Hematopoietic multipotent progenitor cell treated with erythropoietin and hydrocortisone succinate and interleukin-3 and kit ligand, for 15 days (in vitro differentiated cells): ENCODE data around the gene PRIMPOL.
"Not testable (repeated sequence)": the region's sequence is repeated elsewhere in the genome, so short reads cannot be mapped to it uniquely, and the experiment has no call there.

Experiments used
- DNase-seq: peaks from one replicate; pipeline ENCODE4 v3.0.0-alpha.2; 2015; ENCODE audit warnings: low spot score

Gene PRIMPOL

DNA sequence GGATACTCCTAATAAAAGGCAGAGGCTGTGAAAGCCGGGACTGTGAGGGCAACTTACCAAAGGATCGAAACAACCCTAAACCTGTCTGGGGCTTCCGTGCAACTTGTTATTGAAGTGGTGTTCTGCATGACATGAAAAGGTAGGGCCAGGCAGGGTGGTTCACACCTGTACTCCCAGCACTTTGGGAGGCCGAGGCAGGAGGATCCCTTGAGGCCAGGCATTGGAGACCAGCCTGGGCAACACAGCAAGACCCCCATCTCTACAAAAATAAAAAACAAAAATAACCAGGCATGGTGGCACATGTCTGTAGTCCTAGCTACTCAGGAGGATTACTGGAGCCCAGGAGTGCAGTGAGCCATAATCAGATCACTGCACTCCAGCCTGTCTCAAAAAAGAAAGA is 12.6 kb upstream of the PRIMPOL start:
- no peak for DNase-seq

DNA sequence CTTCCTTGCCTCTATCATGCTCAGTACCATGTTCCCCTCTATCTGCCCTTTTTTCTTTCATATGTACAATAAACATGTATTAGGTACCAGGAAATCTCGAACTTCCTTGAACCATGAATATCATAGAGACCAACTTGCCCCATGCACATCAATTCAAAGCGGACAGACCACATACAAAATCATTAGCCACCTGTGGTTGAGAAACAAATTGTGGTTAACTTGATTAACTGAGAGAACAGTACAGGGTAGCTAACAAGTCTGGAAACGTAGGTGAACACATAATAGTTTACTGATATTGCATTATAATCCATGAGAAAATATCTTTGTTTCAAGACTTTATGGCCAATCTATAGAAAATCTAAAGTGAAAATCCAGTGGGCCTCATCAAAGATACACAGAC is 8.5 kb upstream of the PRIMPOL start:
- no peak for DNase-seq

DNA sequence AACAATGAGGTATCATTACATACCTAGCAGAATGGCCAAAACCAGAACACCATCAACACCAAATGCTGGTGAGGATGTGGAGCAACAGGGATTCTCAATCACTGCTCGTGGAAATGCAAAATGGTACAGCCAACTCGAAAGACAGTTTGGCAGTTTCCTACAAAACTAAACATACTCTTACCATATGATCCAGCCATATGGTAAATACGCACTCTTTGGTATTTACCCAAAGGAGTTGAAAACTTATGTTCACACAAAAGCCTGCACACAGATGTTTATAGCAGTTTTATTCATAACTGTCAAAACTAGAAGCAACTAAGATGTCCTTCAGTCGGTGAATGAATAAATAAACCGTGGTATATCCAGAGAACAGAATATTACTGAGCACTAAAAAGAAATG is 8.1 kb upstream of the PRIMPOL start:
- no peak for DNase-seq

DNA sequence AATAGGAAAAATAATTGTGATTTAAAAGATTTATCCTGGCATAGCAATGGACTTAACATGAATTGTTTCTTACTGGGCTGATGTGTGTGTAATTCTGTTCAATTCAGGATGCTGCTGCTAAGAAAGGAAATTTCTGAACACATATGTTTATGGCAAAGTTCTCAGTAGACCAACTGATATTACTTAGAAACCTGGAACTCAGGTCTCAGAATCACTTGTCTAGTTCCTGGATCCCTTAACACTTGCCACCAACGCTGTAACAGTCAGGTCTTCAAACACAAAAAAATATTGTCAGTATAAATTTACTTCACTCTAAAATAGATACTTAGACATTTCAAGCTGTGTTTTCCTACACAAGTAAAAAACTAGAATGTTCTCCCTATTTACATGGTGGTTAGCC is 5.8 kb upstream of the PRIMPOL start:
- DNase-seq, result no peak

DNA sequence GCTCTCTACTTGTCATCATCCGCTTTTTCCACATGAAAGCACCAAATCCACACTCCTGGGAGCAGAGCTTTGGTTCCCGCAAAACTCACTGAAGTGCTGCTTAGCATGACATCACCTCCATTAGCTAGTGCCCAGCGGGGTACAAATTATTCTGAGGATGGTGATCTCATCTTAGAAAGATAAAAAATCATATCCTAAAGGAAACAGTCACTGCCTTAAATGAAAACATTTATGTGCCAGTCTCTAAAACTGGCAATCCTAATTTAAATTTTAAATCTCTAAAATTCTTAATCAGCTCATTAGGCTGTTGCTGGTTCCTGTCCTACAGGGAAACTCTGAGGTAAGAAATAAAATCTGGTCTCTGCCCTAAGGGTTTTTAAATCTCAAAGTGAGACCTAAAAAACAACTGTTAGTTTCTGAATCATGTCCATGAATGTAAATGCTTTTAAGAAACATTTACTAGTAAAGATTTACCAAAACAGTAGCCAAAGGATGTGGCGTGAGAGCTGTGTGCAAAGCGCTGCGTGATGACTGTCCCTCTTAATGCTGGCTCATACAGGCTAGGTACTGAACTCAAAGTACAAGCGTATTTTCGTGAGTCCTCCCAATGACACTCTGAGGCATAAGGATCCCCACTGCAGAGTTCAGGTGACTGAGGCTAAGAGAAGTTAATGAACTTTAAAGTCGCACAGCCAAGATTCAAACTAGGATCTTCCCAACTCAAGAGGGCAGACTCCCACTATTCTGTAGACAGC is 4.8 kb upstream of the PRIMPOL start:
- DNase-seq, result no peak

DNA sequence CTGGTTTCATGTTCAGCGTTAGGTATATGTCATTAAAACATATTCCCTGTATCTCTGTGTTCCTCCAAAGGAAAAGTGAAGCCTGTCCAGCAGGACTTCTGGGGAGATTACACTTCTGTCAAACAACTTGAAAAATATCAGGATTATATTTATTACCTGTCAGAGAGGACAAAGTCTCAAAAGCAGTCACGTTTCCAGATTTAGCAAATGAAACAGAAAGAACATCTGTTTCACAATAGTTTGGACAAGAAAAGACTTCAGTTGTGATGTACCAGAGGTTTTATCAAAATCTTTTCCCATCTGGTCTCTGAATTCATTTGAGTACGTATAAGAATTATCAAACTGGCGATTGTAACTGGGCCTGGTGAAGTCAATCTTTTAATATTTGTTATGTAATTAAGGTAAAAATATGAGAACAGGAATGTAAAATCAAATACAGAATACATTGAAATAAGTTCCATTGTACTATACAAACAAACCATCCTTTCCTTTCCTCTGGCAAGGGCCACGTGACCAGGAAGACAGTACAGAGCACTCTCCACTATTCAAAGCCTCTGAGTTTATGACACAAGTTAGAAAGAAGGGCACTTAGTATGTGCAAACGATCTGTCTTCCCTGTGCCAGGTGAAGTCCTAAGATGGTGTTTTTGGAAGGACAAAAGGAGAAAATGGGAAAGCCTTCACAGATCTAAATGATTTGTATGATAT is 3.5 kb upstream of the PRIMPOL start:
- DNase-seq, result no peak

DNA sequence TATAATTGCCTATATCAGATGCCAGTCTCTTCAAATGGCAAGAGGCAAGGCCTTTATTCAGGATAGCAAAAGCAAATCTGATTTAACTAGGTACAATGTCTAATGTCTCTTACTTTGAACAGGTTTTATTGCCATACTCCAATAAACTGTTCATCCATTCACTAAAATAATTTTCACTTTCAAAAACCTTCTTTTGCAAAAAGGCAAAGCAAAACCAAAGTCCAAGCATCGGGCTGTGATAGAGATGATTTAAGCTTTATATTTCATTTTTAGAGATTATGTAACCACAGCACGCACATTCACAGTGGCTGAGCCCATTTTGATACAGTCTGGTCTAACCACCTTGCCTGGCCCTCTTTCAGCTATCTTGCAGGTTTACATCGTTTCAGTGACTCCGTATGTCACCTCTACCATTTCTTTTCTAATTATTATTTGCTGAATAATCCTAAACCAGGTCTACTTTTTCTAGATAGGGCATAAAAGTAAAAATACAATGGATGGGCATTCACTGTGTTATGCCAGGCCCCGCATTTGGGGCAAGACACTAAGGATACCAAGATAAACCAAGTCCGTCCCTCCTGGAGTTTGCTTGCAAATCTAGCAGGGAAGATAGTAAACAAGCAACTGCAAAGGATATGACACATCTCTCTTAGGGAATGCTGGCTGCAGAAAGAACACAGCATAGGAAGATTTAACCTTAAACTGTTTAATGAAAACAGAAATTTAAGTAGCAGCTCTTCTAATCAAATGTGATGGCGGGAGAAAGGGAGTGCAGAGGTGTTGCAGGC is 2.1 kb upstream of the PRIMPOL start:
- DNase-seq, result no peak

DNA sequence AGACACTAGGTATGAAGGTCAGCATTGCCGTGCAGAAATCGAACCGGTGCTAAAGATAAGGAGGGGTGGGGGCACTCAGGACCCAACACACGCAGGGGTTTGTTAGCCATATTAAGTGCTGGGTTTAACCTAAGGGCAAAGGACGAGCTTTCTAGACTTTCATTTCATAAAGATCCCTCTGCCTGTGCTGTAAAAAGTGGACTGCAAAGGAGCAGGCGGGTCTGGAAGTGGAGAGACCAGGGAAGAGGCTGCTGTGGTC is 1.6 kb upstream of the PRIMPOL start:
- DNase-seq, result no peak

DNA sequence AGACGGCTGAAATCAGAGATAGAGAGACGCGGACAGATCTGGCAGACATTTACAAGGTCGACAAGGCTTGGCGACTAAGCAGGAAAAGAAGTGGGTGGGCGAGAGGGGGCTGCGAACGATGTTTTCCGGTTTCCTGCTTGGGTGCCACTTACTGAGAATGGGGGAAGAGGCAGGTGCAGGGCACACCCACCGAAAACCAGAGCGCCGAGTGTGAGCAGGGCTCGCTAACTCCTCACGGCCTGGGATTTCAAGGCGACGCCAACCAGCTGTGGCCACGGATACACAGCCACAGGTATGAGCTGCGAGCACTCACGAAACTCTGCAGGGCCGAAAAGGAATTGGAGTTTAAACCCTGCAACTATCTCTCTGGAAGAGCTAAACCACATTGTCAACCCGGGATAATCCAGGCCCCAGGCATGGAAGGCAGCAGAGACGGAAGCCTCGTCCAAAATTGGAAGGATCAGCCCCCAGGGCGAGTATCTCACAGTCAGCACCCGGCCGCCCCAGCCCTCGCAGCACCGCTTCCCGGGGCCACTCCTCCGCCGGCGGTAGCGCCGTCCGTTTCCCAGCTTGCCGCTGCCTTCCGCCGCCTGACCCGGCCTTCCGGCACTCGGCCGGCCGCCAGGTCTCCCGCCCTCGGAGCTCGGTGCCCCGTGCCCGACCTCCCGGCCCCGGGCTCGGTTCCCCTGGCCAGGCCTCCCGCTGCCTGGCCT is 1.1 kb upstream of the PRIMPOL start:
- DNase-seq, result peak; percentile 50

DNA sequence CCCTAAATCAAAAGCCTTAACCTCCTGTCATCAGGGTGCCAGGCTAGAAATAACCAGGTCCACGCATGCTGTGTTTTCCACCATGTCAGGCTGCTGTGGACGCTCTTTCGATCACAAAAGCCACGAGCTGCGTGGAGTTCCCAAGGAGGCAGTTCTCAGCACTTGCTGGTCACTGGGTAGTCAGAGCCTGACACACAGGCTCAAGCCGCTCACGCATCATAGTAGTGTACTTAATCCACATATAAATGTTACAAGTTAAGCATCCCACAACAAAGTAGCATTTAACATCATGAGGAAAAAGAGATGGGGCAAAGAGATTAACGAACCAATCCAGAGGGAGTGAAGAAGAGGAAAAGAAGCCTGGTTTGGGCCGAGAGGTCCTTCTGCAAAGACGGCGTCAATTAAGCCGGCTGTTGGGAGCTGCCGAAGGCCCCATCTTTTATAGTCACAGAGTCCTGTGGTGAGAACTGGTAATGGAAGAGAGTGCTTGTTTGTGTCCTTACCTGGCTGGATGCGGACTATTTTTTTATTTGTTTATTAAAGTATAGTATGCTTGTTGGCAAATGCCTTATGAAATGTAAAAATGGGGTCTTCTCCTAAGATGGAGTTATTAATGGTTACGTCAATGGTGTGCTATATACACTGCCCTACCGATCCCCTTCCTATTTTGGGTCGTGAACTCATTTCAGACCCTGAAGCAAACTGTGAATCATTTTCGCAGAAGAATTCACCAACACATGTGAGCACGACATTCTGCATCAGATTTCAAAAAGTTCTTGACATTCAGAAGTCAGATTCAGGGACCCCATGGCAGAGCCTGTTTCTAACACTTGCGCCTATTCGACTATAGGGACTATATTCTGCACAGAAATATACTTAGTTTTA is 675 bp downstream of the PRIMPOL start:
- DNase-seq, result peak; percentile 29

DNA sequence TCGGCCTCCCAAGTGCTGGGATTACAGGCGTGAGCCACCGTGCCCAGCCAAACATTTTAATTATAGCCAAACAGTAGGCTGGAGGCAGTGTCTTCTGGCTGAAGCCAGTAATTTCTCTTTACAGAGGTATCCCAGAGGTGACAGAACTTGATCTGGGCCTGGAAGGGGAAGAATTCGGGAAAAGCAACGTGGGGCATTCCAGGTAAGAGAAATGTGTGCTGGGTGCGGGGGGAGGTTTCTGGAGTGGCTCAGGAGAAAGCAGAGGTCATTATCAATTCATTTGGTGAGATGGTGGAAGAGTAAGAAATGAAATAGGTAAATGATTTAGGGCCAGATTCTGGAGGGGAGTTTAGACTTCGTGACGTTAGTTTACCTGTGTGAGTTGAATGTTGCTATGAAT is 2.4 kb downstream of the PRIMPOL start:
- no peak for DNase-seq

DNA sequence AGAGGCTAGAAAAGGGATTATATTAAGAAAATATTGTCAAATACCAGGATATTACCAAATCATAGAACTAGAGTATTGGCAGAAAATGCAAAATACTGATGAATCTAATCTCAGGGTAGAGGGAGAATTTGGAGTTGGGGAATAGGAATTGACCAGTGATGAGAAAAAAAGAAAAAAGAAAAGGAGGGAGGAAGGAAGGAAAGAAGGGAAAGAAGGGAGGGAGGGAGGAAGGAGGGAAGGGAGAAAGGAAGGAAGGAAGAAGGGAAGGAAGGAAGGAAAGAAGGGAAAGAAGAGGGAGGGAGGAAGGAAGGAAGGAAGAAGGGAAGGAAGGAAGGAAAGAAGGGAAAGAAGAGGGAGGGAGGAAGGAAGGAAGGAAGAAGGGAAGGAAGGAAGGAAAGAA is 3.1 kb downstream of the PRIMPOL start:
- not testable (repeated sequence) for DNase-seq

DNA sequence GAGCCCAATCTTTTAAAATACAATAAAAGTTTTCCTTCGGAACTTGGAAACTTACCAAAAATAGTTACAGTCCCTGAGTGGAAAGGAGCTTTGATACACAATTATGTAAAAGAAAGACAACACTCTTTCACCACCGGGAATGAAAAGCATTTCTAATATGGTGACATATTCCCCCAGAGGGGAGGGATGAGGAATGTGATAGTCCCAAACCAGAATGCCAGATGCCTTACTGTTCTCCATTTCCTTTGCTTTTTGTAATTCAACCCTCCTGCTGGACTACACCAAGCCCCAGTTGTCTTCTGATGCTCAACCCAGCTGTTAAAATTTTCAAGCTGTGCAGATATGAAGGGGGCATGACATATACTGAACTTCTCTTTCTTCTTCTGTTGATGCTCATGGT is 4.1 kb downstream of the PRIMPOL start:
- DNase-seq, result no peak

DNA sequence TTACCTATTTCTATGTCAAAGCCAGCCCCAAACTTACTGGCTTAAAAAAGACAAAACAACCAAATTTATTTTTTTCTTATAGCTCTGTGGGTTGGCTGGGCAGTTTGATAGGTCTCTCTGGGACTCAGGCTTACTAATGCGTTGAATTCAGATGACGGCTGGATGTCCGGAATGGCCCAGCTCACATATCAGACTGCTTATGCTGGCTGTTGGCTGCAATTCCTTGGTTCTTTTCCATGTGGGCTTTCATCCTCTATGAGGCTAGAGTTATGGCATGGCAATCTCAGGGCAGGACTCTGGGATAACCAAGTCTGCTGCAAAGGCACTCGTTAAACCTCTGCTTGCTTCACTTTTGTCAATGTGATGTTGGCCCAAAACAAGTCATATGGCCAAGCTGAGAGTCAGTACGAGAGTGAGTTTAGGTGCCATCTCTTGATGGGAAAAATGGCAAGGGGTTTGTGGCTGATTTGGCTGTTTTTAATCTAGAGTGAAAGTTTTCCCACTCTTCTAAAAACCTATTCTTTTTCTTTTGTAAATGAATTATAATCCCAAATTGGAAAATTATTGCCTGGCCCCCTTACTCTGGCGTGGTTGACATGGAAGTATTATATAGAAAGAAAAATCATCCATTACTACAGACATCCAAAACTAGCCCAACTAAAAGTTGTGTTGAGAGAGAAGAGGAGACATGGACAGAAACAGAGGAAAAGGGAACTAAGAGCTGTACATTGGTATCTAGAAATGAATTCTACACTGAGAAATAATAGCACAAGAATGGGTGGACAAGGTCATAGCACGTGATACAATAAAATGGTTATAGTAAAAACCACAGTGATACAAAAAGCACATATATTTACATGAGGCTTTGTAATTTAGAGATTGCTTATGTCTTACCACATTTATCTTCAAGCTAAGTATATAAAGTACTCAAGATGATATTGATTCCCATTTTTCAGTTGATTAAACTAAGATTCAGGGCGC is 6.6 kb downstream of the PRIMPOL start:
- DNase-seq, result no peak

DNA sequence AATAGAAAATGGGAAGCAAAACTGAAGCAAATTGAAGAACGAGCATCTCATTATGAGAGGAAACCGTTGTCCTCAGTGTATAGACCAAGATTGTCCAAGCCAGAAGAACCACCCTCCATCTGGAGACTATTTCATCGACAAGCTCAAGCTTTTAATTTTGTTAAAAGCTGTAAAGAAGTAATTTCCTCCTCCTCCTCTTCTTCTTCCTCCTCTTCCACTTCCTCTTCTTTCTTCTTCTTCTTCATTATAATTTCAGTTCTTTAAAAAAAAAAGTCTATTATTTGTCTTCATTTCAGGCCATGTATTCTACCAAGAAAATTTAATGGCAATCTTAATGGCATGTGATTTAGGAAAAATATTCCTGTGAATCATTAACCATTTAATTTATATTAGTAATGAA is 7.6 kb downstream of the PRIMPOL start:
- no peak for DNase-seq

DNA sequence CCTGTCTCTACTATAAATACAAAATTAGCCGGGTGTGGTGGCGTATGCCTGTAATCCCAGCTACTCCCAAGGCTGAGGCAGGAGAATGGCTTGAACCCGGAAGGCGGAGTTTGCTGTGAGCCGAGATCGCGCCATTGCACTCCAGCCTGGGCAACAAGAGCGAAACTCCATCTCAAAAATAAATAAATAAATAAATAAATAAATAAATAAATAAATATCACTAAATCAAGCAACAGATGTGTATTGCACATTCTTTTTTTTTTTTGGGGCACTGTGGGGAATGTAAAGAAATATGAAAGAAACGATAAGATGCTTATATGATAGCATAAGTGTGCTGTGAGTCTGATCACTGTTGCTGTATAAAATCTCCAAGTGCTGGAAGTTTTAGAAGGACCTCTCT is 8.3 kb downstream of the PRIMPOL start:
- DNase-seq, result not testable (repeated sequence)

DNA sequence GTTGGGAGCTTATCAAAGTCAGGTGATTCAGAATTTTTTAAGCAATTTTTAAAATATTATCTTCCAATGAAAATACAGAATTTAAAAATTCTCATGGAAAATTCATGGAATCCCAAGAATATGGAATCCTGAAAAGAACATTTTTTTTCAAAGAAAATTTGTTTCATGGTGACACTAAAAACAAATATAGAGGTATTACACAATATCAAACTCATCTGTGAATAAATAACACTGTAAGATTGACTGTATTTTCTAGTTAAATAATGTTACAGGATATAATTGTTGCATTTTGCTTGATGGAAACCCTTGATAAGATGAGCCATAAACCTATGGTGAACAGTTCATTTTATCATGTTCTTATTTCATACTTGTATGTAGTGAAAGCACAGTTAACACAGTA is 11.4 kb downstream of the PRIMPOL start:
- no peak for DNase-seq

DNA sequence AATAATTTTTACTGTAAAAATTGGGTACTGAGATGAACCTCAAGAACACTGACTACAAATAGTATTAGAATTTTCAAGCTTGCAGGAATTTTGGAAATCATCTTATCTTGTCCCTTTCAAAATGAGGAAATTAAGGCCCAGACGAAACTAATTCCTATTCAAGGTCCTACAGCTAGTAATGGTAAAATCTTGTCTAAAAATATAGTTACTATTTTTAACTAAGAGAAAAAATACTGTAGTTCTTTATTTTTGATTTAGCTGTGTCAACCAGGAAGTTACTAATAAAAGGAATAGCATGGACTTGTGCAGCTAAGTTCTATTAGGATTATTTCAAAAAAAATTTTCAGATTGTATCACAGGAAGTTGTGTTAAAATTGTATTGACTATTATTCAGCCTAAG is 12.7 kb downstream of the PRIMPOL start:
- no peak for DNase-seq

DNA sequence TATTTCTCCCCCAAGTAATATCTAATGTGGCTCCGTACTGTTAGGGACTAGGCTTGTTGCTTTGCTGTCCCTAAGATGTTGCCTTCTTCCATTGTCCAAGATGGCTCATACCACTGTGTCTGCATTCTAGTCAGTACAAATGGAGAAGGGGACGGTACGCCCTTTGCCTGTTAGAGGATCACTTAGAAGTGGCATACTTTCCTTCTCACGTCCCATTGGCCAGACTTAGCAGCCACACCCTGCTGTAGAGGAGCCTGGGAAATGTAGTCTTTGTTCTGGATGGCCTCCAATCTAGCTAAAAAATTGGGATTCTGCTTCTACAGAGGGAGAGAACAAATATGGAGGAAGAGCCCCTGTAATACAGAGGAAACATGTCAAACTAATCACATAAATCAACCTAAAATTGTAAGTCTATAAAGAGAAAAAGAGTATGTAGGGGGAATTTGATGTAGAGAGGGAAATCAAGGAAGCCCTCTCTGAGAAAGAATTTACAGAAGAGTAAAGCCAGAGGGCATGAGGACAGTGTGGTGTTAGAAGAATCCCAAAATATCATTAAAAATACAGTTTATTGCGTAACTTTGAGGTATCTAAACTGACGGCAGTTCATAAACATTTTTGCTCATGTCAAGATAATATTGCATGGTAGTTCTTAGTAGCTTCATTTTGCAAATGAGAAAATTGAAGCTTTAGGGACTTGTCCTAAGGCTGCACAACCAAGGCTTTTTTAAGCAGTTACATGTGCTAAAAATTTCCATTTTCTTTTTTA is 15.1 kb downstream of the PRIMPOL start:
- DNase-seq, result peak; percentile 55

DNA sequence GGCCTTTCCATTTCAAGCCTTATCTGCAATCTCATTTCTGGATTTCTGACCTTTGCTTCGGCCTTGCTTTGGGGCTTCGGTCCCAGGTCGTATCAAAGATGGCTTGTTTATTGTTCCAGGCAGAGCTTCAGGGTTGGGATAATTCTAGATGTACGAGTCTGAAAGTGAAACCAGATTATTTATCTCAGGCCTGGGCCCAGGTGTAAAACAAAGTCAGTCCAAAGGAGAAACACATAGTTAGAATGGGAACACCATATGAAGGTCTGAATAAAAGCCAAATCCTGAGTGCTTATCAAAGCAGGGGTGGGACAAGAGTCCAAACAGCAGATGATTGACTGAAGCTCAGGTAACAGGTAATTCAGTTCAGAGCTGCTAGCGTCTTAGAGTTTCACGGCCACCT is 17.1 kb downstream of the PRIMPOL start:
- DNase-seq, result no peak
